G401.6 (cell line): Measurements from ENCODE around the gene NCBP3.

ENCODE experiments used
- FAIRE-seq: peaks from 2 replicates; lab custom pipeline; 2012; peaks lifted over from hg19 to GRCh38; lab: Jason Lieb, UNC

NCBP3 gene

GRCh38 chr17:3845621-3846436, at the start of gene NCBP3:
NCBP3 (minus strand) TSS chr17:3846246; CDS start chr17:3846223, 23 bp downstream.
- FAIRE-seq, result peak; percentile 92

- no peak for FAIRE-seq
These were observed 49.3 kb upstream of the NCBP3 start for GRCh38 chr17:3895354-3895753.

GRCh38 chr17:3894911-3895343, 48.9 kb upstream of the NCBP3 start:
- FAIRE-seq, result no peak

GRCh38 chr17:3894188-3894587, 48.1 kb upstream of the NCBP3 start:
- FAIRE-seq, result no peak

- no peak for FAIRE-seq
These were observed 47.7 kb upstream of the NCBP3 start for GRCh38 chr17:3893720-3894116.

GRCh38 chr17:3893003-3893719, 47.1 kb upstream of the NCBP3 start, which contains the start of gene CAMKK1:
CAMKK1 (minus strand) TSS chr17:3893053; CDS start chr17:3885687, 7,366 bp downstream.
- no peak for FAIRE-seq

- FAIRE-seq, result no peak
These were observed 46.3 kb upstream of the NCBP3 start for GRCh38 chr17:3892095-3892998.

- no peak for FAIRE-seq
These were observed 45.6 kb upstream of the NCBP3 start for GRCh38 chr17:3891626-3892094.

GRCh38 chr17:3890878-3891219, 44.8 kb upstream of the NCBP3 start:
- no peak for FAIRE-seq

GRCh38 chr17:3890082-3890877, 44.2 kb upstream of the NCBP3 start:
- FAIRE-seq, result no peak

GRCh38 chr17:3889325-3890012, 43.4 kb upstream of the NCBP3 start:
- no peak for FAIRE-seq

GRCh38 chr17:3888343-3889171, 42.5 kb upstream of the NCBP3 start:
- FAIRE-seq, result no peak

- no peak for FAIRE-seq
These were observed 41.8 kb upstream of the NCBP3 start for GRCh38 chr17:3887804-3888203.

- no peak for FAIRE-seq
These were observed 41.3 kb upstream of the NCBP3 start for GRCh38 chr17:3887394-3887793.

- FAIRE-seq, result no peak
These were observed 40.7 kb upstream of the NCBP3 start for GRCh38 chr17:3886776-3887175.

GRCh38 chr17:3885970-3886369, 39.9 kb upstream of the NCBP3 start:
- no peak for FAIRE-seq

GRCh38 chr17:3885271-3885670, 39.2 kb upstream of the NCBP3 start:
- no peak for FAIRE-seq

- FAIRE-seq, result no peak
These were observed 38.1 kb upstream of the NCBP3 start for GRCh38 chr17:3884188-3884587.

- FAIRE-seq, result no peak
These were observed 36.2 kb upstream of the NCBP3 start for GRCh38 chr17:3882276-3882675.

GRCh38 chr17:3880983-3881382, 34.9 kb upstream of the NCBP3 start:
- FAIRE-seq, result no peak
